K562 (cell line): ENCODE results near the gene GGTLC2. TPM values are rescaled to one million over a fixed set of nuclear protein-coding genes. Genes with fewer than 3 reads are reported as not detected.

ENCODE experiments used
- BRD4 ChIP-seq: fragments of 200-600 bp; sonication (generic); IDR thresholded peaks from 2 replicates; pipeline ENCODE4 v1.6.1; 2017; ENCODE audit warnings: inconsistent platforms
- CREB1 ChIP-seq, 2 experiments: sonication (generic) in 1 of 2; formaldehyde crosslinking in 1 of 2; IDR thresholded peaks; 2 replicates each; pipeline versions ENCODE4 v1.6.1 to v1.8.0; 2012 to 2022; ENCODE audit warnings: inconsistent platforms in 1 of 2, mild to moderate bottlenecking in 1 of 2, missing genetic modification reagents in 1 of 2, moderate library complexity in 1 of 2
- CTBP1 ChIP-seq: fragments of 450-650 bp; IDR thresholded peaks from 2 replicates; pipeline ENCODE4 v1.6.1; 2016; ENCODE audit warnings: borderline replicate concordance
- GABPA ChIP-seq: fragments of 200-800 bp; sonication (Bioruptor generic); conservative IDR thresholded peaks from 2 replicates; pipeline ENCODE4 v1.6.1; 2016; ENCODE audit warnings: low read depth, missing genetic modification characterization, missing compliant biosample characterization
- GATAD2A ChIP-seq: fragments of 450-650 bp; IDR thresholded peaks from 2 replicates; pipeline ENCODE4 v1.6.1; 2017
- HNRNPUL1 ChIP-seq: fragments of 200-400 bp; formaldehyde crosslinking; IDR thresholded peaks from 2 replicates; pipeline ENCODE4 v1.6.1; 2017; ENCODE audit warnings: low read length
- LARP7 ChIP-seq: fragments of 450-650 bp; IDR thresholded peaks from 2 replicates; pipeline ENCODE4 v1.6.1; 2016
- MTA2 ChIP-seq: fragments of 450-650 bp; IDR thresholded peaks from 2 replicates; pipeline ENCODE4 v1.6.1; 2016; ENCODE audit warnings: low read depth
- MTF1 ChIP-seq: fragments of 250-450 bp; sonication (Bioruptor Pico); IDR thresholded peaks from 2 replicates; pipeline ENCODE4 v1.9.0; 2021; ENCODE audit warnings: moderate library complexity, mild to moderate bottlenecking, inconsistent platforms, borderline replicate concordance
- NFIC ChIP-seq: fragments of 450-650 bp; IDR thresholded peaks from 2 replicates; pipeline ENCODE4 v1.6.1; 2017; ENCODE audit warnings: mild to moderate bottlenecking, inconsistent platforms
- RB1 ChIP-seq: fragments of 450-650 bp; IDR thresholded peaks from 2 replicates; pipeline ENCODE4 v1.6.1; 2017; ENCODE audit warnings: low read depth, mild to moderate bottlenecking
- STAT5A ChIP-seq: IDR thresholded peaks from 2 replicates; pipeline ENCODE4 v1.6.1; 2012; ENCODE audit warnings: low read length, inconsistent platforms, borderline replicate concordance
- ZNF76 ChIP-seq: fragments of 250-450 bp; sonication (Bioruptor Pico); IDR thresholded peaks from 2 replicates; pipeline ENCODE4 v1.4.0; 2020; ENCODE audit warnings: mild to moderate bottlenecking, moderate library complexity, borderline replicate concordance
- polyA plus RNA-seq, 8 experiments: library from polyadenylated mRNA; depleted of rRNA in 4 of 8; stranded (reverse) in 5 of 8; unstranded in 3 of 8; fragments of >200 nt; fragmentation: Nextera tagmentation in 2 of 8; fragmentation: Illumina TruSeq in 1 of 8; extraction: Ambion mirVana in 2 of 8; extraction: Trizol in 1 of 8; gene quantifications; 2 replicates each; pipeline versions ENCODE4 v1.2.1 to v1.2.3, GENCODE V29; 2011 to 2014; ENCODE audit warnings: inconsistent platforms in 1 of 8, missing spikeins in 1 of 8
- total RNA-seq, 7 experiments: library from RNA; depleted of rRNA in 6 of 7; stranded (reverse); fragments of >200 nt in 6 of 7; fragmentation: Illumina TruSeq in 2 of 7; extraction: Trizol in 2 of 7; gene quantifications; 2 replicates each; pipeline versions ENCODE4 v1.2.1 to v1.2.3, GENCODE V29; 2011 to 2021; ENCODE audit warnings: low replicate concordance in 1 of 7
- TF ChIP-seq, protein P1 (sequence below): sonication (generic); formaldehyde crosslinking; IDR thresholded peaks from 2 replicates; pipeline ENCODE4 v1.8.0; 2022; ENCODE audit warnings: mild to moderate bottlenecking, missing genetic modification reagents, borderline replicate concordance
- TF ChIP-seq, protein P2 (sequence below): sonication (generic); formaldehyde crosslinking; IDR thresholded peaks from 2 replicates; pipeline ENCODE4 v1.8.1; 2023; ENCODE audit warnings: mild to moderate bottlenecking, missing genetic modification reagents
- TF ChIP-seq, protein P3 (sequence below), 2 experiments: fragments of 450-650 bp in 1 of 2; sonication (generic) in 1 of 2; formaldehyde crosslinking in 1 of 2; IDR thresholded peaks in 1 of 2; conservative IDR thresholded peaks in 1 of 2; 2 replicates each; pipeline versions ENCODE4 v1.6.1 to v1.8.1; 2016 to 2023; ENCODE audit warnings: mild to moderate bottlenecking in 2 of 2, moderate library complexity in 2 of 2, inconsistent platforms in 1 of 2, missing genetic modification reagents in 1 of 2
- TF ChIP-seq, protein P4 (sequence below), 3 experiments: fragments of 200-800 bp in 1 of 3; sonication (Bioruptor generic) in 1 of 3; sonication (generic) in 1 of 3; formaldehyde crosslinking in 1 of 3; IDR thresholded peaks; 2 replicates each; pipeline versions ENCODE4 v1.6.1 to v1.8.0; 2016 to 2022; ENCODE audit warnings: mild to moderate bottlenecking in 2 of 3, missing compliant biosample characterization in 2 of 3, missing genetic modification characterization in 2 of 3, missing genetic modification reagents in 1 of 3
- TF ChIP-seq, protein P5 (sequence below): sonication (generic); formaldehyde crosslinking; IDR thresholded peaks from 2 replicates; pipeline ENCODE4 v1.8.1; 2023; ENCODE audit warnings: mild to moderate bottlenecking, missing genetic modification reagents, moderate library complexity

GGTLC2 gene
- total and polyA plus RNA-seq, 9 of the 15 experiments (the other 6 are each of a cell fraction or from before 2014, with no cell fraction given), result not detected

DNA sequence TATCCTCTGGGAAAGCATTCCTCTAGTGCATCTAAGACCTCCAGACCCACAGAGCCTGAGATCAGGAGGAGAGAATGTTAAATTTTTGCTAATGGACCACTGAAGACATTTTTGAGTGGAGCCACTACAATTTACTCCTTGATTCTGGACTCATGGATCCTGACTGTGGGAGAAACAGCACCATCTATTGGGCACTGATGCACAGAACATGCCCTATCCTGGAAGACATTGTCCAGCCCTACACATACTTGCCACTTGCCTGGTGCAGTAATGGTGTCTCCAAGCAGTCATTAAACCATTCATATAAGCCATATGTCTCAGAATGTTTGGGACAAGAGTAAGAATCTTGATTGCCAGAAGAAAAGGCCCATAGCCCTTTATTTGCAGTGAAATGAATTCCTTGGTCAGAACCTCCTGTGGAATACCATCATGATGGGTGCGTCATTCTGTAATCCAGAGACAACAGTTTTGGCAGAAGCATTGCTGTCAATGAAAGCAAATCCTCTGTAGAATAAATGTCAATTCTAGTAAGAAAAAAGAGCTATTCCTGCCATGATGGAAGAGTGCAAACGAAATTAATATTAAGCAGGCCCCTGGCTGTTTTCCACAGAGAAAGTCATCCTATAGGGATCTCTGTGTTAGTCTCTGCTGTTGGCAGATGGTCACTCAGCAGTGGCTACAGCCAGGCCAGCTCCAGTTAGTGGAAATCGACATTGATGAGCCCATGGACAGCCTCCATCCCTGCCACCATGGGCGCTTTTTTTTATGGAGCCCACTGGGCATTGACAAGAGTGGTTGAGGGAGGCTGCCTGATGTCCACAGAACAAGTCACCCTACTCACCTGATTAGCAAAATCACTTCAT is 43.5 kb downstream of the GGTLC2 start (continued):
- TF ChIP-seq, protein P1, sequence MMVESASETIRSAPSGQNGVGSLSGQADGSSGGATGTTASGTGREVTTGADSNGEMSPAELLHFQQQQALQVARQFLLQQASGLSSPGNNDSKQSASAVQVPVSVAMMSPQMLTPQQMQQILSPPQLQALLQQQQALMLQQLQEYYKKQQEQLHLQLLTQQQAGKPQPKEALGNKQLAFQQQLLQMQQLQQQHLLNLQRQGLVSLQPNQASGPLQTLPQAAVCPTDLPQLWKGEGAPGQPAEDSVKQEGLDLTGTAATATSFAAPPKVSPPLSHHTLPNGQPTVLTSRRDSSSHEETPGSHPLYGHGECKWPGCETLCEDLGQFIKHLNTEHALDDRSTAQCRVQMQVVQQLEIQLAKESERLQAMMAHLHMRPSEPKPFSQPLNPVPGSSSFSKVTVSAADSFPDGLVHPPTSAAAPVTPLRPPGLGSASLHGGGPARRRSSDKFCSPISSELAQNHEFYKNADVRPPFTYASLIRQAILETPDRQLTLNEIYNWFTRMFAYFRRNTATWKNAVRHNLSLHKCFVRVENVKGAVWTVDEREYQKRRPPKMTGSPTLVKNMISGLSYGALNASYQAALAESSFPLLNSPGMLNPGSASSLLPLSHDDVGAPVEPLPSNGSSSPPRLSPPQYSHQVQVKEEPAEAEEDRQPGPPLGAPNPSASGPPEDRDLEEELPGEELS (CRISPR knock-in tag), result no peak
- TF ChIP-seq, protein P2, sequence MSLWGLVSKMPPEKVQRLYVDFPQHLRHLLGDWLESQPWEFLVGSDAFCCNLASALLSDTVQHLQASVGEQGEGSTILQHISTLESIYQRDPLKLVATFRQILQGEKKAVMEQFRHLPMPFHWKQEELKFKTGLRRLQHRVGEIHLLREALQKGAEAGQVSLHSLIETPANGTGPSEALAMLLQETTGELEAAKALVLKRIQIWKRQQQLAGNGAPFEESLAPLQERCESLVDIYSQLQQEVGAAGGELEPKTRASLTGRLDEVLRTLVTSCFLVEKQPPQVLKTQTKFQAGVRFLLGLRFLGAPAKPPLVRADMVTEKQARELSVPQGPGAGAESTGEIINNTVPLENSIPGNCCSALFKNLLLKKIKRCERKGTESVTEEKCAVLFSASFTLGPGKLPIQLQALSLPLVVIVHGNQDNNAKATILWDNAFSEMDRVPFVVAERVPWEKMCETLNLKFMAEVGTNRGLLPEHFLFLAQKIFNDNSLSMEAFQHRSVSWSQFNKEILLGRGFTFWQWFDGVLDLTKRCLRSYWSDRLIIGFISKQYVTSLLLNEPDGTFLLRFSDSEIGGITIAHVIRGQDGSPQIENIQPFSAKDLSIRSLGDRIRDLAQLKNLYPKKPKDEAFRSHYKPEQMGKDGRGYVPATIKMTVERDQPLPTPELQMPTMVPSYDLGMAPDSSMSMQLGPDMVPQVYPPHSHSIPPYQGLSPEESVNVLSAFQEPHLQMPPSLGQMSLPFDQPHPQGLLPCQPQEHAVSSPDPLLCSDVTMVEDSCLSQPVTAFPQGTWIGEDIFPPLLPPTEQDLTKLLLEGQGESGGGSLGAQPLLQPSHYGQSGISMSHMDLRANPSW (CRISPR knock-in tag), result peak; percentile 81; the same call in 1 of the 2 replicates
- TF ChIP-seq CTBP1 (no peak), ZNF76 (no peak), MTF1 (no peak), RB1 (peak; percentile 83), MTA2 (no peak), CREB1 (IDR thresholded peaks at IDR 0.05) (no peak; the same call in 1 of the 2 replicates), CREB1 (CRISPR knock-in tag; IDR thresholded peaks at IDR 0.05) (no peak), LARP7 (no peak), STAT5A (0 out of 2 replicates have a peak, but pooled peaks have one; percentile 17), GABPA (tag) (no peak), GATAD2A (0 out of 2 replicates have a peak, but pooled peaks have one; percentile 35), NFIC (no peak), BRD4 (no peak), HNRNPUL1 (peak; percentile 76; the same call in 1 of the 2 replicates)
- TF ChIP-seq, protein P3, sequence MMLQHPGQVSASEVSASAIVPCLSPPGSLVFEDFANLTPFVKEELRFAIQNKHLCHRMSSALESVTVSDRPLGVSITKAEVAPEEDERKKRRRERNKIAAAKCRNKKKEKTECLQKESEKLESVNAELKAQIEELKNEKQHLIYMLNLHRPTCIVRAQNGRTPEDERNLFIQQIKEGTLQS (IDR thresholded peaks at IDR 0.05), result no peak
- TF ChIP-seq, protein P3 (CRISPR knock-in tag; conservative IDR thresholded peaks at IDR 0.05), result peak; percentile 69; the same call in 1 of the 2 replicates
- TF ChIP-seq, protein P4, sequence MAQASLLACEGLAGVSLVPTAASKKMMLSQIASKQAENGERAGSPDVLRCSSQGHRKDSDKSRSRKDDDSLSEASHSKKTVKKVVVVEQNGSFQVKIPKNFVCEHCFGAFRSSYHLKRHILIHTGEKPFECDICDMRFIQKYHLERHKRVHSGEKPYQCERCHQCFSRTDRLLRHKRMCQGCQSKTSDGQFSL (CRISPR knock-in tag; IDR thresholded peaks at IDR 0.05), result no peak
- TF ChIP-seq, protein P4 (tag; IDR thresholded peaks at IDR 0.05), result no peak
- TF ChIP-seq, protein P5, sequence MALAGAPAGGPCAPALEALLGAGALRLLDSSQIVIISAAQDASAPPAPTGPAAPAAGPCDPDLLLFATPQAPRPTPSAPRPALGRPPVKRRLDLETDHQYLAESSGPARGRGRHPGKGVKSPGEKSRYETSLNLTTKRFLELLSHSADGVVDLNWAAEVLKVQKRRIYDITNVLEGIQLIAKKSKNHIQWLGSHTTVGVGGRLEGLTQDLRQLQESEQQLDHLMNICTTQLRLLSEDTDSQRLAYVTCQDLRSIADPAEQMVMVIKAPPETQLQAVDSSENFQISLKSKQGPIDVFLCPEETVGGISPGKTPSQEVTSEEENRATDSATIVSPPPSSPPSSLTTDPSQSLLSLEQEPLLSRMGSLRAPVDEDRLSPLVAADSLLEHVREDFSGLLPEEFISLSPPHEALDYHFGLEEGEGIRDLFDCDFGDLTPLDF (CRISPR knock-in tag), result peak; percentile 77
